ENCODE measurements around the gene RAB12.

RAB12 gene

GRCh38 chr18:8661754-8662559 lies 52.7 kb downstream of the RAB12 start:
- in situ Hi-C loops (cut with HindIII; ENCODE audit: low sequenced_read_pairs), result no loop called here
- TF ChIP-seq CTCF (IDR thresholded peaks at IDR 0.05; ENCODE audit: low read depth, low read length, missing control alignments), result no peak
- DNase-seq (ENCODE audit: low read depth), result peak; percentile 42
- no peak overlapping the region for H3K4me3 ChIP-seq (ENCODE audit: low read depth, low read length)

- in situ Hi-C loops (cut with HindIII; ENCODE audit: low sequenced_read_pairs), result no loop called here
- TF ChIP-seq CTCF (IDR thresholded peaks at IDR 0.05; ENCODE audit: low read depth, low read length, missing control alignments), result no peak
- no peak for DNase-seq (ENCODE audit: low read depth)
- H3K4me3 ChIP-seq (ENCODE audit: low read depth, low read length), result no peak overlapping the region
Measured at GRCh38 chr18:8662560-8663255, 53.5 kb downstream of the RAB12 start.

- no peak overlapping the region for H3K4me3 ChIP-seq (ENCODE audit: low read depth, low read length)
- no peak for DNase-seq (ENCODE audit: low read depth)
- in situ Hi-C loops (cut with HindIII; ENCODE audit: low sequenced_read_pairs), result no loop called here
- no peak for TF ChIP-seq CTCF (IDR thresholded peaks at IDR 0.05; ENCODE audit: low read depth, low read length, missing control alignments)
Measured at GRCh38 chr18:8667846-8668245, 58.6 kb downstream of the RAB12 start.

- no peak overlapping the region for H3K4me3 ChIP-seq (ENCODE audit: low read depth, low read length)
- DNase-seq (ENCODE audit: low read depth), result no peak
- in situ Hi-C loops (cut with HindIII; ENCODE audit: low sequenced_read_pairs), result no loop called here
- TF ChIP-seq CTCF (IDR thresholded peaks at IDR 0.05; ENCODE audit: low read depth, low read length, missing control alignments), result no peak
Measured at GRCh38 chr18:8668381-8668780, 59.1 kb downstream of the RAB12 start.

- no peak overlapping the region for H3K4me3 ChIP-seq (ENCODE audit: low read depth, low read length)
- in situ Hi-C loops (cut with HindIII; ENCODE audit: low sequenced_read_pairs), result no loop called here
- TF ChIP-seq CTCF (IDR thresholded peaks at IDR 0.05; ENCODE audit: low read depth, low read length, missing control alignments), result no peak
- no peak for DNase-seq (ENCODE audit: low read depth)
Measured at GRCh38 chr18:8669571-8669970, 60.3 kb downstream of the RAB12 start.

GRCh38 chr18:8673256-8674209 lies 64.3 kb downstream of the RAB12 start:
- TF ChIP-seq CTCF (IDR thresholded peaks at IDR 0.05; ENCODE audit: low read depth, low read length, missing control alignments), result no peak
- no peak for DNase-seq (ENCODE audit: low read depth)
- in situ Hi-C loops (cut with HindIII; ENCODE audit: low sequenced_read_pairs), result no loop called here
- no peak overlapping the region for H3K4me3 ChIP-seq (ENCODE audit: low read depth, low read length)

All from astrocyte of the cerebellum (primary cell).